UCSD-AML1 (cell line): ENCODE data around the gene RTL10.
A peak's percentile ranks its signal among the peaks of the same experiment; 100 is the strongest.
"Not testable (repeated sequence)": the region's sequence is repeated elsewhere in the genome, so short reads cannot be mapped to it uniquely, and the experiment has no call there.

Experiments used
- DNase-seq: peaks from one replicate; lab custom pipeline; 2025; ENCODE audit not compliant: unreplicated experiment; lab: John Stamatoyannopoulos, UW

RTL10 gene

GRCh38 chr22:19889951-19890350 lies 35.3 kb upstream of the RTL10 start:
- no peak for DNase-seq

DNA sequence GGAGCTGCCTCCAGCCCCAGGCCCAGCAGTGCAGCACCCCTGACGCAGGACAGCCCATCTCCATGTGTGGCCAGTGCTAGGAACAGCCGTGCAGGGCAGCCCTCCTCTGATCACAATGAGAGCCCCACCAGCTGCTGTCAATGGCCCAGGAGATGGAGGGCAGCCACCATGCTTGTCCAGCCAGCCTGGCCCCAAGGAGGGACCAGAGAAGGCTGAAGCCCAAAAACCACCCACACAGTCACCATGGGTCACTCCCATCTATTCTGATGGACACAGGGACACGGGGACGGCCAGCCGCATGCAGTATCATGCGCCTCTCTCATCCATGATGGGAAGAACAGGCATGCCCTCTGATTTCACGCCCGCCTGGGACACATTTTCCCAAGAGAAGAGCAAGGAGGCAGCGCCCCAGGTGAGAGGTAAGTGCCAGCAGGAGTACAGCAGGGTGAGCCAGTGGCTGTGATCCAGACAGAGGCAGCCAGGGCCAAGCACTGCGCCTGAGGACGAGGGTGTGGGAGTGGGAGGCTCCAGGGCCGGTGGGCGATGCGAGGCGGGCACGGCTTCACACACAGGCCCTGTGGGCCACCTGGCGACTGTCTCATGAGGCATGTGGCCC lies 33.6 kb upstream of the RTL10 start:
- no peak for DNase-seq

DNA sequence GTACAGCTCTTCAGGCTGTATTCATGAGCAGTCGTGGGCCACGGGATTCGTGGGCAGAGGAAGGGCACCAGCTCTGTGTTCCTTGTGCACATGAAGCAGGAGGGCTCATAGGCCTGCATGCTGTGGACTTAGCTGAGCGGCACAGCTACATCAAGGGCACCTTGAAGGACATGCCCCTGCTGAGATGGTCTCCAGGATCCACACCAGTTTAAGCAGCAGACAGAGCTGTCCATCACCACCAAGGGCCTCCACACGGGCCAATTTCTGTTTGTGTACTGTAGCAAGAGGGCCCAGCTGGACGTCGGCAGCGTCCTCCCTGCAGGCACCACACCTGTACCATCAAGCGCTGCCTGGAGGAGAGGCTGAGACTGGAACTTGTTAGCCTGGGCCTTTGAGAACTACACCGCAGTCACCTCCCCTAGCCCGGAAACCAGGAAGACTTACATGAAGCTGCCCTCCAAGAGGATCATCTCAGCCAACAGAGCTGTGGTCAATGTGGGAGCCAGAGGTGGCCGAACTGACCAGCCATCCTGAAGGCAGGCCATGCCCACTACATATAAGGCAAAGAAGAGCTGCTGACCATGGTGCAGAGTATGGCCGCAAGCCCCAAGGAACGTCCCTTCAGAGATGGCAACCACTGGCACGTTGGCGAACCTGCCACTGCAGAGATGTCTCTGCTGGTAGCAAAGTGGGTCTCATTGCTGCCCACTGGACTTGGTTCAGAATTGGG lies 32.7 kb upstream of the RTL10 start:
- peak; percentile 36 for DNase-seq

- peak; percentile 36 for DNase-seq
Measured at GRCh38 chr22:19886605-19887255, 32.1 kb upstream of the RTL10 start.

DNA sequence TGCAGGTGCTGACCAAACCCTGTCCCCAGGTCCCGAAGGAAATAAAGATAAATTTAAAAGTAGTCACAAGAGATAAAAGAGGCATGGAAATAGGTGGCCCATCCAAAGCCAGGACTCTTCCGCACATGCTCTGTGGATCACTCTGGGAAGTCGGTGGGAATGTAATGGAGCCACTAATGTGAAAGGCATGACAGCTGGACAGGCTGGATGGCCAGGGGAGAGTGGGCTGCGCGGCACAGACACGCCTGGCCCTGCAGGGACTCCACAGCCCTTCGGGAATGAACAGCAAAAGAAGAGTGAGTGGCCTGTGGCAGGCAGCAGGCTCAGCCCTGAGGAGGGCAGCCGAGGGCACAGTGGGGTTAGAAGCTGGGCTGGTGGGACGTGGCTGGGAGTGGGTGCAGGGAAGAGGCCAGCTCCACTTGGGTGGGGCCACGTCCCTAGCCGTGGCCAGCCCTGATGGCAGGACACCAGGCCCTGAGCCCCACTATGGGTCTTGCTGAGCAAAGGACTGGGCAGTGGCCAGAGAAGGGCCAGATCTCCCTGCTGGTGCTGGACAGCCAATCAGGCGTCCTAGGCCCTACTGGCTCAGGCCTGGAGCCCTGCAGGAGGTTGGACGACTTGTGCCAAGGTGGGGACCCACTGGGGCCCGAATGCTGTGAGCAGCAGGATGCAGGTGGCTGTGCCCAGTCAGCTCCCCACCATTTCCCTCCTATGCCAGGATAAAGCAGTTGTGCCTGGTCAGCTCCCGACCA lies 31.3 kb upstream of the RTL10 start:
- DNase-seq: no peak

DNA sequence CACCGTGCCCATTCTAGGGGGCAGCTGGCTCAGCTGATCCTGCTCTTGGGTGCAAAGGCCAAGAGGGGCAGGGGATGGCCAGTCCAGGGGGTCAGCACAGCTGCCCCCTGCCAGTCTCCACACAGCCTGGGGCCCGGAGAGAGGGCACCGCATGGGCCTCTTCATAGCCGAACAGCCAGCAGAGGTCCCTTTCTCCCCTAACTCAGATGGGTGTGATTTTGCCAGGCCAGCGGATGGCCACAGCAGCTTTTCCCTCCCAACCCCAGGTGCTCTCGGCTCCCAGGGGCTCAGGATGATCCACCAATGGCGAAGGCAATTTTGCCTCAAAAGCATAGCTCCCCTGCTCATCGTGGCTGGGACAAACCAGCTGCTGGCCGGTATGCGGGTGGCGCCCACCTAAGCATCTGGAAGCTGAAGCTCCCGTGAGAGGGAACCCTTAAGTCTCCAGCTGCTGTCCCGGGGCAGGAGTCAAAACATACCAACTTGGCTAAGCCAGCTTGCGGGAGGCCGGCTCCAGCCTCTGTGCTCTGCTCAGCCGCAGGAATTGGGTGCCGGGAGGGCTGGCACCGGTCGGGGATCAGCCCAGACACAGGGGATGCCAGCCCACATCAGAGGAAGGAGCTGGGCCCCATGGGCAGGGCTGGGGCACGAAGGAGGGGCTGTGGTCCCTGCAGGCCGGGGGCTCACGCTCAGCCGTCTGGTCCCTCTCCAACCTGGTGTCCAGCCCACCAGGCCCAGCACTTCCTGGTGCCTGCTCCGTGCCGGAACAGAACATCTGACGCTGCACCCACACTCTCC lies 30.5 kb upstream of the RTL10 start:
- DNase-seq: no peak

DNA sequence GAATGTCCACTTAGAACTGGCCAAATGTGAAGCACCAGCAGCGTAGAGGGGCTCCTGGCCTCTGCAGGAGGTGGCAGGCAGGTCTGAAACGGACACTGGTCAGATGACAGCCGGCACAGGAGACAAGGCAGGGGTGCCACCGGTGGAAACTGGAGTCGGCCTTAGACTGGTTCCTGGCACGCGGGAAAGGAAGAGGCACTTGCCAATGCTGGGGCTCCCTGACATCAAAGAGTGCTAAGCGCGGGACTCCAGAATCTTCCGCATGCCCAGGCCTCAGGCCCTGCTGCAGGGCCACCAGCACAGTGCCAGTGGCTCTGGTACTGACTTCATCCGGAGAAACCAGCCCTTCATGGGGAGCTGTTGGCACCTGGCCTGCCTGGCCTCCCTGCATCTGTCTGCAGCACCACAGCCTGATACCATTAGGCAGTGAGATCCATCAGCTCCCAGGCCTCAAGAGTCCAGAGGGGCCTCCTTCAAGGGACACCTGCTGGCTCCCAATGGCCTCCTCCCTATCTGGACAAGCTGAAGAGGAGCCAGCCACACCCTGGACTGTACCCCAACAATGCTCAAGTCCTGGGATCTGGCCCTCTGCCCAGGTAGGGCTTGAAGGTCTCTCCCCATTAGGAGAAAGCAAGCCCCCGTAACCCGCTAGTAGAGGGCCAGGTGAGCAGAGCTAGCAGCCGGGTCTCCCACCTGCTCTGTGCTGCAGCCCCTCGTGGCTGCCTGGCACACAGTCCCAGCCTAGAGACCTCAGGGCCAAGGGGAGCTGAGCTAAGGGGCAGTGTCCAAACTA lies 29.7 kb upstream of the RTL10 start:
- DNase-seq: no peak

GRCh38 chr22:19883446-19883845 lies 28.8 kb upstream of the RTL10 start:
- not testable (repeated sequence) for DNase-seq

DNA sequence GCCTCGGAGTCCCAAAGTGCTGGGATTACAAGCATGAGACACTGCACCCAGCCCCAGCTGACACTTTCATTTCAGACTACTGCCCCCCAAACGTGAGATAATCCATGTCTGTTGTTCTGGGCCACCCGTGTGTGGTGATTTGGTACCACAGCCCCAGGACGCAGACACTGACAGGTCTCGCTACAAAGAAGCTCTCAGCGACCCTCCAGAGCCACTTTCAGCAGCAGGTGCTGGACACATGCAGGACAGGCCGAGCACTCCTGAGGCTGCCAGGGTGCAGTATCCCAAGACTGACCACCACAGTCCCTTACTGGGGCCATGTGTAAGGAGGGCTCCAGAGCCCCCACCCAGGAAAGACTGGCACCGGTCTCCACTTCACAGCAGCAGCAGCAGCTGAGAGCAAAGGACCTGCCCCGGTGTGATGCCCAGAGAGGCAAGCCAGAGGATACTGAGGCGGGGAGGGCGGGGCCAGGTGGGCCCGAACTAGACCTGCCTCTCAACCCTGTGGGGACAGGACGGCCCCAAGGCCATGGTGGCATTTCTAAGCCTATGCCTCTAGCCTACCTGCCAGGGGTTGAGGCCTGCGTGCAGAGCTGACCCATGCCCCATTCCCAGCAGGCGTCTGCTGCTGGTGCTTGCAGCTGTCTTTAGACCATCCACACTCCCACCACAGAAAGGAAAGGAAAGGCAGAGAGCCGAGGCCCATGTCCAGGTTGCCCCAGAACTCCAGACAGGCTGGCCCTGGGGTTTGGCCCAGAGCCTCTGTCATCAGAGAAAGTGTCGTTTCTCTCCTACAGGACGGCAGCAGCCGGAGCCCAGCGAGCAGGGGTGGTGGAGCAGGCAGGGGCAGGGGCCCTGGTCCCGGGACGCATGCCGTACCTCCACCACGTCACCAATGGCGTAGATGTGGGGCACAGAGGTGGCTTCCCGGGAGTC lies 28.0 kb upstream of the RTL10 start:
- DNase-seq: no peak

GRCh38 chr22:19880786-19881569 lies 26.3 kb upstream of the RTL10 start:
- no peak for DNase-seq

DNA sequence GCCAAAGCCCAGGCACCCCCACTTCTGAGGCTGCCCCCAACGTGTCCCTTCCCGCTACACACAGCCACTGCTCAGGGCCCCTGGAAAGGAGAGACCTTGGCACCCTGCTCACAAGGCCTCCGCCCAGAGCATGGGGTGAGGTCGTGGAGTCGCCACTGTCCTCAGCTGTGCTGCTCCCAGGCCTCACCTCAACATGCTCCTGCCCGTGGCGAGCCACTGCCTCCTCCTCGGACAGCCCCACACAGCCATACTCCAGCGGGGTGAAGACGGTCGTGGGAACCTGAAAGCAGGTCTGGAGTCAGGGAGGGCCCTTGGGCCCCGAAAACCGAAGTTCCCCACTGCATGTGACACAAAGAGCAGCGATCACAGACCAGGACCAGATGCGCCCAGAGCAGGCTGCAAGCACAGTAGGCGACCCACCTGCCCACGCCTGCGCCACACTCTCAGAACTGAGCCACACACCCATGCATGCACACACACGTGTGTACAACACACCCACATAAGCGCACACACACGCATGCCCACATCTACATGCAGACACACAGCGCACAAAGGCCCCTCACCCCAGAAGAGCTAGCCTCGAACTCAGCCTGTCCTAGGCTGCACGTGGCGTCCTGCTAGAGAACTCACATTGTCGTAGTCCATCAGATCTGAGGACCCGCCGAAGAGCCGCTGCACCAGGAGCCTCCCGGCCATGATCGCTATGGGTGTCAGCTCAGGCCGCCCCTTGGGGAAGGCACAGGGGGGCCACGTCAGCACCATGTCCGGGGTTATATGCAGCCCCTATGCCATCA lies 25.5 kb upstream of the RTL10 start:
- no peak for DNase-seq

- DNase-seq: no peak
Measured at GRCh38 chr22:19879643-19879991, 24.9 kb upstream of the RTL10 start.

GRCh38 chr22:19879246-19879570 lies 24.5 kb upstream of the RTL10 start:
- no peak for DNase-seq

DNA sequence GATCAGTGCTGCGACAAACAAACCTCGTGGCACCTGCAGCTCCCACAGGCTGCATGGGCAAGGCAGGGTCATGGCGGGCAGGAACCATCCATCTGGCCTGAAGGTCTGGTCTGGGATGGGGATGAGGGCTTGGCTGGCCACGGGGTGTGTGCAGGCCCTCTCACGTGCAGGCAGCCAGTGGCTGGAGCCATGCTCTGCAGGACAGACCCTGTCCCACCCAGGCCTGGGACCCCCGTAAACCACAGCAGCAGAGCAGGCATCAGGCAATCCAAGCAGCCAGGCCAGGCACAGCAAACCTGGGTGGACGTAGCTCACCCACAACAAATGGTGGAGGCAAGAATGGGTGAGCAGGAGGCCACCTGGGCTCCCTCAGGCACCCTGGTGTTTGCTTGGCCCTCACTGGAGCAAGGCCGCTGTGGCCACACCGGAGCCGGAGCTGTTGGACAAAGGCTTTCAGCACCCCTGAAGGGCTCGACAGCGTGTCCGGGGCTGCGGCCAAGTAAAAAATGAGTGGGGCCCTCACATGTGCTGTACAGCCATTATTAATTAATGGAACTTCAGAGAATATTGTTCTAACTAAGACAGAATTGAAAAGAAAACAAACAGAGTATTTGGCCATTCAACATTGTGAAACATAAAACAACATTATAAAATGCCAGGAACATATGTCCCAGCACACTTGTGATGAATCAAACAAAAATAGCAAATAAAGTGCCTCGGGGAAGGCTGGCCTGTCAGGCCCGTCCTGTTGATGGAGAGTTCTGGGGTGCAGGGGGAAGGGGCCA lies 24.0 kb upstream of the RTL10 start:
- DNase-seq: no peak

- no peak for DNase-seq
Measured at GRCh38 chr22:19877626-19878339, 23.1 kb upstream of the RTL10 start.

GRCh38 chr22:19876941-19877625 lies 22.4 kb upstream of the RTL10 start:
- DNase-seq: no peak
